Measurements from ENCODE around the gene ACTL10. TPM values are rescaled to one million over a fixed set of nuclear protein-coding genes. Genes with fewer than 3 reads are reported as not detected.

The ACTL10 gene
- total and polyA plus RNA-seq, 2 of the 13 experiments (the other 11 are each of a cell fraction or from before 2014, with no cell fraction given), result not detected

GRCh38 chr20:33701629-33702450 is 35.1 kb downstream of the ACTL10 start (continued):
- TF ChIP-seq HES4 (CRISPR knock-in tag; IDR thresholded peaks at IDR 0.05; ENCODE audit: borderline replicate concordance), result peak; percentile 86
- peak; percentile 62; the same call in 1 of the 2 replicates for TF ChIP-seq ZNF263 (CRISPR knock-in tag; IDR thresholded peaks at IDR 0.05)
- TF ChIP-seq ZKSCAN8 (CRISPR knock-in tag; IDR thresholded peaks at IDR 0.05; ENCODE audit: borderline replicate concordance), result peak; percentile 93
- no peak for TF ChIP-seq SKI (IDR thresholded peaks at IDR 0.05; ENCODE audit: partially characterized antibody)
- no peak for TF ChIP-seq MAF1 (CRISPR knock-in tag; IDR thresholded peaks at IDR 0.05; ENCODE audit: borderline replicate concordance)
- TF ChIP-seq SP4 (CRISPR knock-in tag; IDR thresholded peaks at IDR 0.05), result peak; percentile 72
- TF ChIP-seq ZMYM4 (CRISPR knock-in tag; IDR thresholded peaks at IDR 0.05), result peak; percentile 88
- peak; percentile 86 for TF ChIP-seq ZNF619 (CRISPR knock-in tag; IDR thresholded peaks at IDR 0.05)
- peak; percentile 65 for TF ChIP-seq CEBPG (CRISPR knock-in tag; IDR thresholded peaks at IDR 0.05)
- TF ChIP-seq SSRP1 (CRISPR knock-in tag; IDR thresholded peaks at IDR 0.05), result no peak
- TF ChIP-seq NR2F2 (IDR thresholded peaks at IDR 0.05; ENCODE audit: borderline replicate concordance, low read depth), result peak; percentile 92
- TF ChIP-seq, protein P1, sequence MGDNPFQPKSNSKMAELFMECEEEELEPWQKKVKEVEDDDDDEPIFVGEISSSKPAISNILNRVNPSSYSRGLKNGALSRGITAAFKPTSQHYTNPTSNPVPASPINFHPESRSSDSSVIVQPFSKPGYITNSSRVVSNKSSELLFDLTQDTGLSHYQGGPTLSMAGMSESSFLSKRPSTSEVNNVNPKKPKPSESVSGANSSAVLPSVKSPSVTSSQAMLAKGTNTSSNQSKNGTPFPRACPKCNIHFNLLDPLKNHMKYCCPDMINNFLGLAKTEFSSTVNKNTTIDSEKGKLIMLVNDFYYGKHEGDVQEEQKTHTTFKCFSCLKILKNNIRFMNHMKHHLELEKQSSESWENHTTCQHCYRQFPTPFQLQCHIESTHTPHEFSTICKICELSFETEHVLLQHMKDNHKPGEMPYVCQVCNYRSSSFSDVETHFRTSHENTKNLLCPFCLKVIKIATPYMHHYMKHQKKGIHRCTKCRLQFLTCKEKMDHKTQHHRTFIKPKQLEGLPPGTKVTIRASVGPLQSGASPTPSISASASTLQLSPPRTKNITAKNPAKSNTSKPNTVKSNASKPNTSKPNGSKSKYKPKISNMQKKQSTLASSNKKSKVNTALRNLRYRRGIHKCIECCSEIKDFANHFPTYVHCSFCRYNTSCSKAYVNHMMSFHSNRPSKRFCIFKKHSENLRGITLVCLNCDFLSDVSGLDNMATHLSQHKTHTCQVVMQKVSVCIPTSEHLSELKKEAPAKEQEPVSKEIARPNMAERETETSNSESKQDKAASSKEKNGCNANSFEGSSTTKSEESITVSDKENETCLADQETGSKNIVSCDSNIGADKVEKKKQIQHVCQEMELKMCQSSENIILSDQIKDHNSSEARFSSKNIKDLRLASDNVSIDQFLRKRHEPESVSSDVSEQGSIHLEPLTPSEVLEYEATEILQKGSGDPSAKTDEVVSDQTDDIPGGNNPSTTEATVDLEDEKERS (CRISPR knock-in tag; IDR thresholded peaks at IDR 0.05), result peak; percentile 89; the same call in 1 of the 2 replicates
- peak; percentile 96 for TF ChIP-seq PAXIP1 (CRISPR knock-in tag; conservative IDR thresholded peaks at IDR 0.05)
- peak; percentile 92; the same call in 1 of the 2 replicates for TF ChIP-seq ZNF788 (CRISPR knock-in tag; IDR thresholded peaks at IDR 0.05; ENCODE audit: borderline replicate concordance)
- TF ChIP-seq RORA (CRISPR knock-in tag; IDR thresholded peaks at IDR 0.05), result no peak
- no peak for TF ChIP-seq TBP (CRISPR knock-in tag; IDR thresholded peaks at IDR 0.05)
- TF ChIP-seq ERF (CRISPR knock-in tag; IDR thresholded peaks at IDR 0.05), result peak; percentile 82
- TF ChIP-seq, protein P2, sequence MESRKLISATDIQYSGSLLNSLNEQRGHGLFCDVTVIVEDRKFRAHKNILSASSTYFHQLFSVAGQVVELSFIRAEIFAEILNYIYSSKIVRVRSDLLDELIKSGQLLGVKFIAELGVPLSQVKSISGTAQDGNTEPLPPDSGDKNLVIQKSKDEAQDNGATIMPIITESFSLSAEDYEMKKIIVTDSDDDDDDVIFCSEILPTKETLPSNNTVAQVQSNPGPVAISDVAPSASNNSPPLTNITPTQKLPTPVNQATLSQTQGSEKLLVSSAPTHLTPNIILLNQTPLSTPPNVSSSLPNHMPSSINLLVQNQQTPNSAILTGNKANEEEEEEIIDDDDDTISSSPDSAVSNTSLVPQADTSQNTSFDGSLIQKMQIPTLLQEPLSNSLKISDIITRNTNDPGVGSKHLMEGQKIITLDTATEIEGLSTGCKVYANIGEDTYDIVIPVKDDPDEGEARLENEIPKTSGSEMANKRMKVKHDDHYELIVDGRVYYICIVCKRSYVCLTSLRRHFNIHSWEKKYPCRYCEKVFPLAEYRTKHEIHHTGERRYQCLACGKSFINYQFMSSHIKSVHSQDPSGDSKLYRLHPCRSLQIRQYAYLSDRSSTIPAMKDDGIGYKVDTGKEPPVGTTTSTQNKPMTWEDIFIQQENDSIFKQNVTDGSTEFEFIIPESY (CRISPR knock-in tag; IDR thresholded peaks at IDR 0.05), result peak; percentile 58
- no peak for TF ChIP-seq ZNF780A (CRISPR knock-in tag; IDR thresholded peaks at IDR 0.05)
- no peak for TF ChIP-seq FIP1L1 (IDR thresholded peaks at IDR 0.05; ENCODE audit: borderline replicate concordance, insufficient read depth, low read depth, low read length)
- no peak for TF ChIP-seq NR3C1 (CRISPR knock-in tag; IDR thresholded peaks at IDR 0.05)
- peak; percentile 59; the same call in 1 of the 2 replicates for TF ChIP-seq ZFX (CRISPR knock-in tag; IDR thresholded peaks at IDR 0.05; ENCODE audit: low read depth)
